Measurements from ENCODE around the gene MITF.
"Not testable (repeated sequence)": the region's sequence is repeated elsewhere in the genome, so short reads cannot be mapped to it uniquely, and the experiment has no call there.

MITF gene

DNA sequence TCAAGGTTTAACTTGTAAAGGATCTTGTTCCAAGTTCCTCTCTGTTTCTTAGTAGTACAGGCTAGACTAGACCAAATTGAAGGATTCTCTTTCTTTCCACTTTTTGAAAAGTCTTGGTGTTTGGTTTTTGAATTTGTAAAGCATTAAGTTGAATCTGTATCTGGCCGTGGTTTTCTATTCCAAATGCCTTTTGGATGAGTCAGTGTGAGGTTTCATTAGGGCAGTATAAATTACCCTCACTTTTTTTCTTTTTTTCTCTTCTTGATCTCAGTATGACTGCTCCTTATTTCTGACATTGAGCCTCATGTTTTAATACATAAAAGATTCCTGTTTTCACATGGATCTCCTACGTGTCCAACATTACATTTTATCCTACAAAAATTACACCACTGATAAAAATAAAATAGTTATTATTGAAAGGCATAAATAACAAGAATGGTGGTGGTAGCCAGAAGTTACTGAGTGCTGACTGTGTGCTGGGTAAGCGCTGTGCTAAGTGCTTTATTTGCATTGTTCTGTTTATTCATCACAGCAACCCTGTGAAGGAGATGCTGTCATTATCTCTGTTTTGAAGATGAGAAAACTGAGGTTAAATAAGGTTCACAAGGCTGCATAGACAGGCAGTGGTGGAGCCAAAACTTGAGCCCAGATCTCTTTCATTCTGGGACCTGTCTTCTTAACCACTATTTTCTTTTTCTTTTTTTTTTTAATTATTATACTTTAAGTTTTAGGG lies 48.3 kb downstream of the MITF start:
- DNase-seq (ENCODE audit: low read depth), result no peak

DNA sequence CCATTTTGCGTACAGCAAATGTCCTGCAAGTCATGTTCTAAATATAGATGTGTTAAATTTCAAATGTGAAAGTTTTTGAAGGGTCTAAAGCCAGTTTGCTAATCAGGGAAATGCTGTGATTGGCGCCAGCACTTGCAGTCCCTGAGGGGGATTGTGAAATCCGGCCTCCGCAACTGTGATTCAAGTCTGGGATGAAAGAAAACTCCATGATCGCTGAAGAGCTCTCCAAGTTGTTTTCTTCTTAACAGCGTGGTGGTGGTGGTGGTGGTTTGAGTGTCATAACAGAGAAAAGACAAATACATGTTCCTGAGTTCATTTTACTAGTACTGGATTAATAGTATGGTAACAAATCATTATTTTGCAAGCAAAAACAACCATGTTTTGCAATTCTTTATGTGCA lies 51.8 kb downstream of the MITF start:
- no peak for DNase-seq (ENCODE audit: low read depth)

DNA sequence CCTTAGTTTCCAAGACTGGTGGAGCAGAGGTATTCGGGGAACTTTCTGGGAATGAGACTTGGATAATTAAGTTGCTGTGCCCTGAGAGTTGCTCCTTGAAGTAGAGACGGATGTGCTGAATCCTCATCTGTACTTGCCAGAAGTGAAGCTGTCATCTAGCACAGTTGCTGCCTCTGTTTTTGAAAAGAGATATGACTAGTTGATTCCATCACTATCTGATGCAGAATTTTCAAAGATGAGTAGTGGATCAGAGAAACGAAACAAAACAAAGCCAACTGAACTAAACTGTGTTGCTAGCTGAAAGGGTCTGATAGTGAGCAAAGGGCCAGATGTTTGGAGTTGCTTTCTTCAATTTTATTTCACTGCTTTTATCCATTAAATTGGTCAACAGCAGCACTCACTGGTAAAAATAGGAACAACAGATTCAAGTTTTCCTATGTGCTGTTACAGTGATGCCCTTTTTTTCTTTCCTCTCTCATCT lies 52.7 kb downstream of the MITF start:
- DNase-seq (ENCODE audit: low read depth), result no peak

DNA sequence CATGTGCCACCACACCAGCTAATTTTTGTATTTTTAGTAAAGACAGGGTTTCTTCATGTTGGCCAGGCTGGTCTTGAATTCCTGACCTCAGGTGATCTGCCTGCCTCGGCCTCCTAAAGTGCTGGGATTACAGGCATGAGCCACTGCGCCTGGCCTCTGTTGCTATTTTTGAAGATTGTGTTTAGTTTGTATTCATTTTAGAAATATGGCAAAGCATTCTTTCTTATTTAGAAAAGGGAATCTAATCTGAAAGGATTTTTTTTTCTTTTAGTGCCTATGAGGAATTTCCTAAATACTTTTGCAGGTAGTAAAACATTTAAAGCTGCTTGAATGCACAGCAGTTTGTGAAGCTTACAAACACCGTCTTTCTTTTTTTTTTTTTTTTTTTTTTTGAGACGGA lies 56.9 kb downstream of the MITF start:
- not testable (repeated sequence) for DNase-seq (ENCODE audit: low read depth)

DNA sequence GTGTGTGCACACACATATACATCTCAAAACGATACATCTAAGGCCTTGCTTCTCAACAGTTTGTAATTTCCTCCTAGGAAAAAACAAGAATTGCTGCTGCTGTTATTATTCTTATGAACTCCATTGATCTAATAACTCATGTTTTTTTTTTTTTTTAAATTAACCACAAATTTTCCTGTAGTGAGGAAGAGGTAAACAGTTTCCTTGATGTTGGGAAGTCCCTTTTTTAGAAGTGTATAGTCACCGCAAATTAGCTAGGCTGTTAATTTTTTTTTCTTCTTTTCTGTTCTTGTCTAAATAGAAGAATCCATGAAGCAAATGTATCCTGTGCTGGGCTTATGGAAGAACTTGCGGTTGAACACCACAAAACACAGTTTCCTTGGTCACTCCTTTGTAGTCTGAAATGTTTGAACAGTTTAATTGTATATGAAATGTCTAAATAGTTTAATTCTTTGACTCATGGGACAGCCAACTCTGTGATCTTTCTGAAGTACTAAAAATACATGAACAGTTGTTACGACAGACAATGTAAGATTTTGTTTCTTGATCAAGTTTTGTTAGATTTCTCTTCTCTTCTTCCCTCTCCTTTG lies 64.5 kb downstream of the MITF start:
- no peak for DNase-seq (ENCODE audit: low read depth)

DNA sequence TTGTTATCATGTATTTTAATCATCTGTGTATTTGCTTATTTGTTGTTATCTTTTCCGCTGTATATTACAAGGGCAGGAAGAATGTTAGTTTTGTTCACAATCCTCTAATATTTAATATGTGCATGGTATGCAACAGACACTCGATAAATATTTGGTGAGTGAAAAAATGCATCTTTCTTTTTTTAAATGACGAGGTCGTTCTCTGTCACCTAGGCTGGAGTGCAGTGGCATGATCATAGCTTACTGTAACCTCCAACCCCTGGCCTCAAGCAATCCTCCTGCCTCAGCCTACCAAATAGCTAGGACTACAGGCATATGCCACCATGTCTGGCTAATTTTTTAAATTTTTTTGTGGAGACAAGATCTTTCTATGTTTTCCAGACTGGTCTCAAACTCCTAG lies 66.2 kb downstream of the MITF start:
- DNase-seq (ENCODE audit: low read depth), result no peak

DNA sequence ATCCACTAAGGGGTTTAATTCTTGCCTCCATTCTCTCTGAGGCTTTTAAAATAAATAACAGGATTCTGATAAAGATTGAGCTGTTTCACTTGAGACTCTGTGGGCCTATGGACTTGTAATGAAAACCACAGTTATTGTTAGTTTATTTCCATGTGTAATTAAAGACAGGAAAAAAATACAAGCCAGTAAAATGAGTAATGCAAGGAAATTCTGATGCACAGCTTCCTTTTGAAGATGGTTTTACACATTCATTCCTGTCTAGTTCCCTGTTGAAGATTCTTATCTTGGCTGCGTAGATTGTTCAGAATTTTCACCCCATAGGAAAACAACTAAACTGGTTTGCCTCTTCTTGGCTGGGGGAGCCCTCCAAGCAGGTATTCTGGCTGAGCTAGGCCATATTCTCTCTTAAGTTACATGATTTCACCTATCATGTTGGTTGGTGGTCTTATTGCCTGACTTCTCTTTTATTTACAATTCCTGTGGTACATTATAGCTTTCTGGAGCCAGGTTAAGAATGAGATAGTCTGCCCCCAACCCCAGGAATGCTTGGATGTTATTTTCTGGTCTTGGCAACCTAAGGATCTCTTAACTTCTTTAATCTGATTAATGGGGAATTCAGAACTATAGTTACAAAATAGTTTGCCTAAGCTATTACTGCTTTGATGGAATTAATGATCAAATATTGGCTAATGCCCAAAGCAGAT lies 67.6 kb downstream of the MITF start:
- DNase-seq (ENCODE audit: low read depth), result no peak

DNA sequence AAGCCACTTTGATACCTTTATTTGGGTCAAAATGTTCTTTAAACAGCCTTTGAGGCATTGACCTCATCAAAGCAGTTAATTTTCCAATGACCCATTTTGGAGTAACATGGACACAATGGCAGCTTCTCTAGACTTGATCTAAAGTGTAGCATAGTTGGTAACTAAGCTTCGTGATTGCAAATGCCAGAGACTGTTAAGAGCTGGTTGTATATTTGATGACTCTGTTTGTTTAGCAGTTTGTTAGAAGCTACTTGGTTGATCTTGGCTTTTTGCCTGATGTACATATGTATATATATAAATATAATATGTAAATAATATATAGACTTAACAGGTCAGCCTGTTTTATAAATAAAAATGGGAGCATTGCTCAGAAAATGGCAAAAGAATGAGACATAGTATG lies 68.4 kb downstream of the MITF start:
- DNase-seq (ENCODE audit: low read depth), result no peak

DNA sequence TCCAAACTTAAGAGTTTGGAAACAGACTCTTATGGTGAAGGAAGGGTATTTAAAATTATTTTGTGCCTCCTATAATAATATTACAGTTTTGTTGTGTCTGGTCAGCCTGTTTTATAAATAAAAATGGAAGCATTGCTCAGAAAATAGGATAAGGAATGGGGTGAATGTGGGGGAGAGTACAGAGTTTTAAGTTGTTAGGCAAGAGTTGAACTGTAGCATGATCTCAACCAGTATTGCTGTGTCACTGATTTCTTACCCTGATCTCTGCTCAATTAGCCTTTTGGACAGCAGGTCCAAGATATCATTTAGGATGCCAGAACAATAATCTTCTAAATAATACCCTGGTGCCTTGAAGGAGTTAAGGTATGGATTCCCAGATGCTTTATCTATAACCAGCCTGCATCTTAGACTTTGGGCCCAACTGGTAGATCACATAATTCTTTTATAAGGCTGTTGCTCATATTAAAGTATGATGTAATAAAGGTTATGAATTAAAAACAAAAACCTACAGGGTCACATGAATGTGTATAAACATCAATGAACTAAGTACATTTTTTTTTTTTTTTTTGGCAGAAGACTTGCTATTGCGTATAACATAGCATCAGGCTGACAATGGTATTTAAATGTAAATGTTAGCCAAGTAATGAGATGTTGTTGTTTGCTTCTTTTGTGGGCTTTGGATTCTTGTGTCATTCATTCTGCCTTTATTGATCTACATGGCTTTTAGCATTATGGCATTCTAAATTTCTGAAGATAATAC lies 70.0 kb downstream of the MITF start:
- no peak for DNase-seq (ENCODE audit: low read depth)

DNA sequence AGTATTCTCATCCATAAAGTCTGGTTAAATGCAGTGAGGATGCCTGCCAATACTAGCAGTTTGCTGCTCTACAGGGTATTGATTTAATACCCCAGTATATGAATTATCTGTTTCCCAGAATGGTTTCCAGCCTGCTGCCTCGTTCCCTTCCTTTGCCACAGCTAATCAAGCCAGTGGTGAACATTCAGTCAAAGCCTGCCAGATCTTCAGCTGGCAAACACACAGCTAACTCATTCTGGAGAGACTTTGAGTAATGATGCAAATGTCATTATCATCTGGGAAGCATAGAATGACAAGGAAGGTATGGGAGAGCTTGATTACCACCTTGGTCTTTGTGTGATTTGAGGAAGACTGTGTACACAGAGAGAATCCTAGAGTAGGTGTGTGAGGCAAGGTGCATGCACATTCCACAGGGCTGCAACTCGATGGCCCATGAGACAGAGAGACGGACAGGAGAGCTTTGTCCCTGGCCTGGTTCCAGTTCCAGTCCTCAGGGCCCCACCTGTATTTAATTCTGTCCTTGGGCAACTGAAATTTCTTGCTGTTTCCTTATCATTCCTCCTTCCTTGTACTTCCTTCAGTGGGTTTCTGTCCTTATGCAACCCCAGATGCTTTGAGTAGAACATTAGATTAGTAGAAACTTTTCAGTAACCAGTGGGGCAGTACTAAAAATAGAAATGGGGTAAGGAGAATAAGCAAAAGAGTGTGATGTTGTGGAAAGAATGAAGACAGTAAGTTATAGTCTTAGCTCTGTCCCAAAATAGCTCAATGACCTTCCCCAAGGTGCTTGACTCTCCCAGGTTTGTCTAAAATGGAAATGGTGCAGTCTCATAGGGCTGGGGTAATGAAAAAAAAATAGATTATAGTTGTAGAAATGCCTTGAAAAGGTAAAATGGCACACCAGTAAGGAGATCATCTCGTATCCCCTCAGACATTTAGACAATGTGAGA lies 72.5 kb downstream of the MITF start:
- no peak for DNase-seq (ENCODE audit: low read depth)

DNA sequence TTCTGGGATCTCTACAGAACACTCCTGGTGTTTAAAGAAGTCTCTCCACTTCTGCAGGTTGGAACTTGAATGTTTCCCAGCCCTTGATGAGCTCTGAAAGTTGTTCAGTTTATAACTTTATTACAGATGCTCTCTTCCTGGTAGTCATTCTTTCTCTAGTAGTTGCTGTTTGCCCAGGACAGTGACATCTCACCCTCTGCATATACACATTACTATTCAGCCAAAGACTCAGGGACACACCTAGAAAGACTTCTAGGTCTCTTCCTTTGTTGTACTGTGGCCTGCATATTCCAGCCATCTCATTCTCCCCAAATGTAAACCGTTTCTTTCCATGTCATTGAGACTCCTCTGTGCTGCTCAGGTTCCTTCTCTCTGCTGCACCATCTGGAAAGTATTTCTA lies 76.7 kb downstream of the MITF start:
- no peak for DNase-seq (ENCODE audit: low read depth)

DNA sequence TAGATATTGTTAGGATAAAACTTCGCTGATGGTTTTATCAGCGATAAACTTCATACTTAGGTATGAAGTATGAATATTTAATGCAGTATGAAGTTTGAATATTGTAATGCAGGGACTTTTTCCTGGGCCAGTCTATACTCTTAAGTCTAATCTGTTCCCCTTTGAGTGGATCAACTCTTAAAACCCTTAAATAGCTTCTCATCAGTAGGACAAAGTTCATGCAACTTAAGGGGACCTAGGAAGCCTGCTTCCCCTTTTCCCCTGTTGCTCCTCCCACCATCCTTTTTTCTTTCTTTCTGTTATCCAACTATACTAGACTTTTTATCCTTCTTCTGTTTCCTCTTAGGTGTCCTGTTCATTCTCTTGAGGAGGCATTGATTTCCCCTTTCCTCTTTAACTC lies 78.7 kb downstream of the MITF start:
- no peak for DNase-seq (ENCODE audit: low read depth)

DNA sequence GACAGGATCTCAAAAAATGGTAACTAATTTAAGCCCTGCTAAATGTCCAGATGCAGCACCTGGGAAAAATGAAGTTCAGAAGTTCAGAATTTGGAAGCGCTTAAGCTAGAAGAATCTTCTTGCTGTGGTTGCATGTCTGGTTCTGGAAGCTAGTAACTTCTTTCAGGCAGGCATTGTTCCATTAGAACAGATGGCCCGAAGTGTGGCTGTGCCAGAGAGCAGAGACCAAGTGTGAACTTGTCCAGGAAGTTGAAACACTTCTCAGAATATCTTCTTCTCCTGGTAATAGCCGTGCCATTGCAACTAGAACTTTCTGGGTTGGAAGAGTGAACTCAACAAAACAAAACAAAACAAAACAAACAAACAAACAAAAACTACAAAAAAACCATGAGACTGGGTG lies 80.0 kb downstream of the MITF start:
- DNase-seq (ENCODE audit: low read depth), result no peak

DNA sequence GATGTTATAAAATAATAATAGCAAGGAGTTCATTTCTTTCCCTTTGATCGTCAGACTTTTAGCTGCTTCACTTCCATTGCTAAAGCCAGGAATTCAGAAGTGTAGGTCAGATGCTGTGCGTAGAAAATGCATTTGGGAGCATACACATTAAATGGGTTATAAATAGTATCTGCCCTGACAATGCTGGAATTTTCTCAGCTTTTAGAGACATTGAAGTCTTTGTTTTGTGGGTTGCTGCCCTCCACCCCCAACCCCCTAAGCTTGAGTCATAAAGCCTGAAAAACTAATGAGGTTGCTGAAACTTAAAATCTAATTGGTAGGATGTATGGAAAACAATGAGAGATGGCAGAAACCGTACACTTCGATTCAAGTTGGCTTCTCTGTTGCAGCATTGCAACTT lies 81.9 kb downstream of the MITF start:
- DNase-seq (ENCODE audit: low read depth), result no peak

DNA sequence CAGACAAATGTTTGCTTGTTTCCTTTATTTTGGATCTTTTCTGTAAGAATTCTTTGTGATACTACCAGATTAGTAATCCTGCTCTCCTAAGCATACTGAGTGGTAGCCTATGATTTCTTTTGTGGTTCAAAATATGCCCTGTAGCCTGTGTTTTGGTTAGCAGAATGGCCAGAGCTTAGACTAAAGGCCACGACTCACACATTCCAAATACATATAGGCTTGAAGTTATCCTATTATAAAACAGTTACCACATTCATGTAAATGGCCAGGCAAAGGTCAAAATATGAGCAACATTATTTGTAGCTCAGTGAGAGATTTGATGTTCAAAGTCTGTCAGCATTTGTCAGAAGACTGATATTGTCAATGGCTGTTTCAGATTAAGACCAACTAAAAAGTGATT lies 84.5 kb downstream of the MITF start:
- DNase-seq (ENCODE audit: low read depth), result no peak

DNA sequence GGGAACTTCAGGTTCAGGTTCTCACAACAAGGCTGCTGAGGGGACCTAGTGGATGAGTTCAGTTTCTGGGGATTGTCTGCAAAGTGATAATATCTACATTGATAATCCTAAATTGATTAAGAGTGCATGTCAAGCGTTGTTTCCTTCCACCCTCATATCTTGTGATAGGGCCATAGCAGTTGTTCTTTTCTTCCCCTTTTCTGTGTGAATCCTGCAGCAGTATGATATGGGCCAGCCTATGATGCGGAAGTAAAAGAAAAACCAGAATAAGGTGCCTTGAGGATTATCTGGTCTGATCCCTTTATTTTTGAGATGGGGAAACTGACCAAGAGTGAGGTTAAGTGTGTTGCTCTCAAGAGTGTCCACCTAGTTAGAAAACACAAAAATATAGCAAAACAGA lies 86.2 kb downstream of the MITF start:
- DNase-seq (ENCODE audit: low read depth), result no peak

DNA sequence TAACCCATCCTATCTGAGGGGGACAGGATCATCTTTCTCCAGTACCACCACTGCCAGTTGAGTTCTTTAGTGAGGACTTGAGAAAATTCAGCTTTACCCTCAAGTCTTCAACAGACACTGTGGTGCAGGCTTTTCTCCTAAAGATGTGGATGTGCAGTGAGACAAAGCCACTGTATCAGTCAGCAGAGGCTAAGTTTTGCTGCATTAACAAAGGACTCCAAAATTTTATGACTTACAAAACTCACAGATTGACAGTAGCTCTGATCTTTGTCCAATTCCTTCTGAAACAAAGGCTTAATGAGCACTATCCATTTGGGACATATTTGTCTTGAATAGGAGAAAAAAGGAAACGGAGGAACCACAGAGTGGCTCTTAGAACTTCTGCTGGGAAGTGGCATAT lies 87.9 kb downstream of the MITF start:
- DNase-seq (ENCODE audit: low read depth), result no peak

DNA sequence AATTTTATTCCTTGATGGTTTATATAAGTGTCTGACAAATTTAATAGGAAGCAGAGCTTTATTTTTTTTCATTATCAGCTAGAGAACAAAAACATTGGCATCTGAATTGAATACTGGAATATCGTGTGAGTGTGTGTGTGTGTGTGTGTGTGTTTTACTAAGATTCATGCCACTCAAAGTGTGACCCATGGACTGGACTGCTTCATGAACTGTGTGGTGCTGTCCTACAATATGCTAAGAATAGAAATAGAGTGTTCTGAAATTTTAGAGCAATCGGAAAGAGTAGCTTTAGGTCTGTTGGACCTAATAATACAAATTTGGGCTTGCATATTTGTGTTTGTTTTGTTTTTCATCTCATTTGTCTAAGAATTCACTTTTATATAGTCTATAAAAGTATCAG lies 89.6 kb downstream of the MITF start:
- DNase-seq (ENCODE audit: low read depth), result no peak

DNA sequence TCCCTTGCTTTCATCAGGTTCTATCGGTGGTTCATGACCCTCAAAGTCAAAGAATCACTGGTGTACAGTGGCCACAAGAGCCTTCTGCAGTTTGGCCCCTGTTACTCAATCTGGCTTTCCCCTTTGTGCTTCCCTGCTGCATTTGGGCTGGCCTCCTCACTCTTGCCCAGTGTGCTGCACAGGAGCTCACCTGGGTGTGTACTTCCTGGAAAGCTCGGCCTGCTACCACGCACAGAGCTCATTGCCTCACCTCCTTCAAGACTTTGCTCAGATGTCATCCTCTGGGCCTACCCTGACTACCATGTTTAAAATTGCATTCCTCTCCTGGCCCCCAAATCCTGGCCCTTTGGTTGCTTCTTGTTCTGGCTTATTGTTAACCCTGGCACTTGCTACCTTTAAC lies 90.9 kb downstream of the MITF start:
- no peak for DNase-seq (ENCODE audit: low read depth)

DNA sequence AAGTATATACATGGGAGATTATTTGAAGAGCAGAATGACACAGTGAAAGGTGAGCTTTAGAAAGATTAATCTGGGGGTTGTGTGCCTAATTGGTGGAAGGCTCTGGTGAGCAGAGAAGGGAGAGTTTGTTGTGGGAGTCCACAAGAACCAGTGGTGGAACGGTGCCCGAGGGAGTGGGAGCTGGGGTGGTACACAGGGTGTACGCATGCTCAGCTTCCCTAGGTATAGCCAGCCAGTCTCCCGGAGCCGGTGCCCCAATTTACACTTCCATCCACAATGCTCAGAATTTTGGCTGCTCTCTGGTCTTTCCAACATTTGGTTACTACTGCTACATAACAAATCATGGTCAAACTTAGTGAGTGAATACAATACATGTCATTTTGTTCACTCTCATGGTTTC lies 92.5 kb downstream of the MITF start:
- no peak for DNase-seq (ENCODE audit: low read depth)

DNA sequence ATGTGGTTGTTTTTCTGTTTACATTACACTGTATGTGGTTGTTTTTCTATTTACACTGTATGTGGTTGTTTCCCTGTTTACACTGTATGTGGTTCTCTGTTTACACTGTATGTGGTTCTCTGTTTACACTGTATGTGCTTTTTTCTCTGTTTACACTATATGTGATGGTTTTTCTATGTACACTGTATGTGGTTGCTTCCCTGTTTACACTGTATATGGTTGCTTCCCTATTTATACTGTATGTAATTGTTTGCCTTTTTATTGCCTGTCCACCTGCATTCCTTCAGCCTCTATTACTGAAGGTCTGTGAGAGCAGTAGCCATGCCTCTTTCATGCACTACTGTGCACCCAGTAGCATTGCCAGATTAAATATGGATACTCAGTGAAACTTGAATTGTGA lies 94.3 kb downstream of the MITF start:
- no peak for DNase-seq (ENCODE audit: low read depth)

DNA sequence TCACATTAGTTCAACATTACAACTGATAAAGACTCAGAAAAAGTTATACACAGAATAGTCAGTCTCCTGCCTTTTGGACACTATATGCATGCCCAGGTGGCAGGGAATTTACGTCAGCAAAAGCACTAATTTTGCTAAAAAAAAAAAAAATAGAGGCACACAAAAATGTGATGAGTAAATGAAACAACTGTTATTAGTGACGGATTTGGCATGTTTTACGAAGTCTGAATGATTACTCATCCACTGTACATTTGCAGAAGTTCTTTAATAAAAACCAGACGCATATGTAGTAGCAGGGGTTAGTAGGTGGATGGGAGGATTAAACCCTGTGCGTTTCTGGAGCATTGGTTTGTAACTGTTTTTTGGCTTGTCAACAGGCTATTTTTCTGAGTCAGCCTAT lies 99.0 kb downstream of the MITF start:
- DNase-seq (ENCODE audit: low read depth), result no peak
